ENCODE data around the gene PLCL2.

PLCL2 gene

DNA sequence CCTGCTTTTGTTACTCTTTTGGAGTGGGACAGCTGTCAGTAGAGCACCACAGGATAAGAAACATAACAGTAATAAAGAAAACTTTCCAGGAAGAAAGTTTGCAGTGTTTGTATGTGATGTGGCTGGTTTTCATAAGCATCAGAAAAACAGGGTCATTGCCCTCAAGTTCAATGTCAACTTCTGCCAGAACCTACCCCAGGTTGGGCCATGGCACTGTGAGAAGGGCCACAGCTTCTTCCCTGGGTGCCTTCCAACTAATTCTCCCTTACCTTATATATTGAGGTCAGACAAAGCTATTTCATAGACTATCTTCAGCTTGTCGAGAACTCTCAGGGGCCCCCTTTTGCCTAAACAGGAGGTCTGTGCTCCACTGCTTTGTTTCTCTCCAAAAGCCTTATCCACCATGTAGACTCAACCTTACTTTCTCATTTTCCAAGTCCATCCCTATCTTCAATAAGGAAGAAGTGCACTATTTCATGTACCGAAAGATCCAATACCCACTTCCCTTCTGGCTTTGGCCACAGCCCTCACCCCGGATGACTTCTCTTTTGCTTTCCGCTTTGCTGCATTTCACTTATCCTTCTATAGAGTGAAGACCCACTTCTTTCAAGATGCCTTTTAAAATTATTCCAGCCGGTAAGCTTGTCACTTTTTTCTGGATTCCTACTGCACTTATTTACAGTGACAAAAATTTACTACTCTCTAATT lies 38.2 kb upstream of the PLCL2 start:
- Mint-ChIP-seq H3K27ac (ENCODE audit: low read depth) (peak overlapping the region; percentile 76), H3K36me3 (ENCODE audit: insufficient read depth) (peaks cover 6% of the 10 kb centered on the region), H3K9me3 (no peaks in the 10 kb centered on the region), H3K27me3 (no peaks in the 10 kb centered on the region), H3K4me3 (no peak overlapping the region), H3K4me1 (peaks cover 84% of the 10 kb centered on the region)
- DNase-seq (ENCODE audit: low spot score in 2 of 2) = no peak
- ATAC-seq (replicated peaks; ENCODE audit: extremely low read depth, poor library complexity, severe bottlenecking) = no peak

DNA sequence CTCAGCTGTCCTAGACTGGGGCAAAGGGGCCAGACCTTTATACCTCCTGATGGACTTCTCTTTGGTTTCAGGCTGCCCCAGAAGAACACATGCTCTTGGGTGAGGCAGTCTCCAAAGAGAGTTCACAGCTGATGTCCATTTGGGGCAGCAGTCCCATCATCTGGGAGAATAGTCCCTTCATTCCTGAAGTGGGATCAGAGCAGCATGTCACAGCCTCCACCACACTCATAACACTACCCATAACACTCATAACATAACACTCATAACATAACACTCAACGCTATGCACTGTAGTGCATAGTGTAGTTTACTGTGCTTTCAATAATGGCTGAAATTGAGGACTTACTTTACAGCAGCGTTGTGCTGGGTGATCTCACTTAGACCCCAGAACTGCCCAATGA lies 36.7 kb upstream of the PLCL2 start:
- H3K4me1 Mint-ChIP-seq = peaks cover 70% of the 10 kb centered on the region
- no peak for DNase-seq (ENCODE audit: low spot score in 2 of 2)

GRCh38 chr3:16849229-16849628 lies 35.5 kb upstream of the PLCL2 start:
- Mint-ChIP-seq H3K4me3 (peak overlapping the region; percentile 51), H3K4me1 (peaks cover 57% of the 10 kb centered on the region)

More for the DNA sequence above, 36.7 kb upstream of the PLCL2 start:
- Mint-ChIP-seq H3K27me3 (no peaks in the 10 kb centered on the region), H3K36me3 (ENCODE audit: insufficient read depth) (peaks cover 2% of the 10 kb centered on the region), H3K4me3 (no peak overlapping the region), H3K9me3 (no peaks in the 10 kb centered on the region), H3K27ac (ENCODE audit: low read depth) (no peak overlapping the region)
- no peak for ATAC-seq (replicated peaks; ENCODE audit: extremely low read depth, poor library complexity, severe bottlenecking)

DNA sequence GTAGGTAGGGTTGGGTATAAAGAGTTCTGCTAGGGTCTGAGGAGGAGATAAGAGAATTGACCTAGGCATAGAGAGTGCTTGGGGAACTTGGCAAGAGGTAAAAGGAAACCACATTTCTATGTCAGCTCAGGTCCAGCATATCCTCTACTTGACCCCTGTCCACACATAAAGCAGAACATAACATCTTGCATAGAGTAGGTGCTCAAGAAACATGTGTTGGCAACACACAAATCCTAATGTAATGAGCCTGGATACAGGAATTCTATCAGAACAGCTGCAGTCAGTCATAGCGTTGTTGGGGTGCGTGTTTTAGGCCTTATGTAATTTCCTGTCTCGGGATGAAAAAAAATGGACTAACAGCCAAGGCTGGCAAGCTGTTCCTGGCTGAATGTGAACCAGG lies 35.0 kb upstream of the PLCL2 start:
- H3K4me1 Mint-ChIP-seq = peaks cover 52% of the 10 kb centered on the region
- peaks cover 2% of the 10 kb centered on the region for H3K36me3 Mint-ChIP-seq (ENCODE audit: insufficient read depth)
- ATAC-seq (replicated peaks; ENCODE audit: extremely low read depth, poor library complexity, severe bottlenecking) = peak; percentile 11

More at GRCh38 chr3:16849229-16849628, 35.5 kb upstream of the PLCL2 start:
- Mint-ChIP-seq H3K36me3 (ENCODE audit: insufficient read depth) (peaks cover 2% of the 10 kb centered on the region), H3K27ac (ENCODE audit: low read depth) (peak overlapping the region; percentile 91), H3K27me3 (no peaks in the 10 kb centered on the region), H3K9me3 (no peaks in the 10 kb centered on the region)
- ATAC-seq (replicated peaks; ENCODE audit: extremely low read depth, poor library complexity, severe bottlenecking) (peak; percentile 97), DNase-seq (ENCODE audit: low spot score in 2 of 2) (peak; percentile 31 to 61)

GRCh38 chr3:16855497-16855896 lies 29.3 kb upstream of the PLCL2 start:
- Mint-ChIP-seq H3K9me3 (no peaks in the 10 kb centered on the region), H3K4me3 (no peak overlapping the region), H3K36me3 (ENCODE audit: insufficient read depth) (no peaks in the 10 kb centered on the region), H3K27ac (ENCODE audit: low read depth) (no peak overlapping the region), H3K27me3 (no peaks in the 10 kb centered on the region), H3K4me1 (peaks cover 15% of the 10 kb centered on the region)
- no peak for ATAC-seq (replicated peaks; ENCODE audit: extremely low read depth, poor library complexity, severe bottlenecking)
- no peak for DNase-seq (ENCODE audit: low spot score in 2 of 2)

More for the DNA sequence above, 35.0 kb upstream of the PLCL2 start:
- Mint-ChIP-seq H3K27ac (ENCODE audit: low read depth) (peak overlapping the region; percentile 91), H3K9me3 (no peaks in the 10 kb centered on the region), H3K4me3 (peak overlapping the region; percentile 51), H3K27me3 (no peaks in the 10 kb centered on the region)
- DNase-seq (ENCODE audit: low spot score in 2 of 2) = no peak

GRCh38 chr3:16860234-16860633 lies 24.5 kb upstream of the PLCL2 start:
- no peak for ATAC-seq (replicated peaks; ENCODE audit: extremely low read depth, poor library complexity, severe bottlenecking)
- no peak for DNase-seq (ENCODE audit: low spot score in 2 of 2)
- Mint-ChIP-seq H3K27ac (ENCODE audit: low read depth) (no peak overlapping the region), H3K27me3 (no peaks in the 10 kb centered on the region), H3K36me3 (ENCODE audit: insufficient read depth) (no peaks in the 10 kb centered on the region), H3K4me3 (no peak overlapping the region), H3K9me3 (no peaks in the 10 kb centered on the region), H3K4me1 (peaks cover 6% of the 10 kb centered on the region)

DNA sequence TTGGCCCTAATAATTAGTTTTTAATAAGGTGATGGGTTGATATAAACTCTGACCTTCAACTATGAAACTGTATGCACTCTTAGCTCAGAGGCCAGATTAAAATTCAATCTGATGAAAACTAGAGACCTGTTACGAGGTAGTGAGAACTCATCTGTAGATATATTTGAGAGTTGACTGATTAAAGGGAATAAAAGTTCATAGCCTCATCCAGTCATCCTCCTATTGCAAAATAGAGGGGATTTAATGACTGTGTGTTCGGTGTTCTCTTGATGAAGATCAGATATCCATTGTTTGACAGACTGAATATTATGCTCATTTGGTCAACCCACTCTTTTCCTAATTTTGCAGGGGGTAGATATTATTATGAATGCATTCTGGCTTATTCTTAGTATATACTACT lies 23.3 kb upstream of the PLCL2 start:
- no peak for DNase-seq (ENCODE audit: low spot score in 2 of 2)
- no peak overlapping the region for H3K27ac Mint-ChIP-seq (ENCODE audit: low read depth)
- no peaks in the 10 kb centered on the region for H3K36me3 Mint-ChIP-seq (ENCODE audit: insufficient read depth)
- H3K4me1 Mint-ChIP-seq = peaks cover 11% of the 10 kb centered on the region
- no peak overlapping the region for H3K4me3 Mint-ChIP-seq
- no peaks in the 10 kb centered on the region for H3K27me3 Mint-ChIP-seq
- ATAC-seq (replicated peaks; ENCODE audit: extremely low read depth, poor library complexity, severe bottlenecking) = no peak
- no peaks in the 10 kb centered on the region for H3K9me3 Mint-ChIP-seq

GRCh38 chr3:16864610-16865313 lies 20.0 kb upstream of the PLCL2 start:
- Mint-ChIP-seq H3K4me3 (no peak overlapping the region), H3K27me3 (no peaks in the 10 kb centered on the region), H3K4me1 (peaks cover 14% of the 10 kb centered on the region), H3K36me3 (ENCODE audit: insufficient read depth) (no peaks in the 10 kb centered on the region), H3K9me3 (no peaks in the 10 kb centered on the region), H3K27ac (ENCODE audit: low read depth) (no peak overlapping the region)
- ATAC-seq (replicated peaks; ENCODE audit: extremely low read depth, poor library complexity, severe bottlenecking) = no peak
- DNase-seq (ENCODE audit: low spot score in 2 of 2) = no peak

GRCh38 chr3:16865335-16865734 lies 19.4 kb upstream of the PLCL2 start:
- Mint-ChIP-seq H3K36me3 (ENCODE audit: insufficient read depth) (no peaks in the 10 kb centered on the region), H3K4me3 (no peak overlapping the region), H3K27ac (ENCODE audit: low read depth) (no peak overlapping the region), H3K27me3 (no peaks in the 10 kb centered on the region), H3K9me3 (no peaks in the 10 kb centered on the region), H3K4me1 (peaks cover 14% of the 10 kb centered on the region)
- ATAC-seq (replicated peaks; ENCODE audit: extremely low read depth, poor library complexity, severe bottlenecking) (no peak), DNase-seq (ENCODE audit: low spot score in 2 of 2) (no peak)

DNA sequence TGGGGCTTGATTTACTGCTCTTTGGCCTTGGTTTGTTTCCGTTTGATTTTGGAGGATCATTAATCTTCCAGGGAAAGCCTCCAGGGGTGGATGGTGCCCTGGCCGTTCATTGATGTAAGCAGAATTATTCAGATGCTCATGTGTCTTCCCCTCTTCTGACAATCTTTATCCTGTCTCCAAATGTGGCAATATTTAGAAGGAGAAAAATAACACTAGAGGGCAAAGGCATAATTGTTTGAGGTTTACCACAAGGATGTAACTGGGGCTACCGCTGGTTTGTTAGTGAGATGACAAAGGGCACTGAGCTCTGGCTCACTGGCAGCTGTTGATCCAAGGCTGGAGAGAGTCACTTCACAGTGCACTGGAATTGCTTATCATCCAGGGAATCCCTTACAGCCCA lies 18.2 kb upstream of the PLCL2 start:
- DNase-seq (ENCODE audit: low spot score in 2 of 2) (no peak), ATAC-seq (replicated peaks; ENCODE audit: extremely low read depth, poor library complexity, severe bottlenecking) (no peak)
- H3K4me1 Mint-ChIP-seq = peaks cover 14% of the 10 kb centered on the region
- H3K9me3 Mint-ChIP-seq = no peaks in the 10 kb centered on the region
- no peaks in the 10 kb centered on the region for H3K27me3 Mint-ChIP-seq
- no peak overlapping the region for H3K4me3 Mint-ChIP-seq
- H3K27ac Mint-ChIP-seq (ENCODE audit: low read depth) = no peak overlapping the region
- no peaks in the 10 kb centered on the region for H3K36me3 Mint-ChIP-seq (ENCODE audit: insufficient read depth)

DNA sequence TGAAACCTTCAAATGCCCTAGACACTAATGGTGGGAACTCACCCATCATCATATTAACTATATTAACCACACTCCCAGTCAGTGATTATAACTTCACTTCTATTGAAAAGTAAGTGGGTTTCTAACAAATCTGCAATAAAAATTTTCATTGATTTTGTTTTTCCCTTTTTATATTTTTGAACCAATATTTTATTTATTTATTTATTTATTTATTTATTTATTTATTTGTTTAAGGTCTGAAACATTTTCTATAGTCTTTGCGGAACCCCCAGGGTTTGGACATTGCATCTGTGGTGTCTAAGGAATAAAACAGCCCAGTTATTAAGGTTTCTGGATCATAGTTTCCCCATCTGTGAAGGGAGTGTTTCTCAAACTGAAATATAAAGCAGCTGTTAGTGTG lies 16.2 kb upstream of the PLCL2 start:
- no peak overlapping the region for H3K4me3 Mint-ChIP-seq
- H3K9me3 Mint-ChIP-seq = no peaks in the 10 kb centered on the region
- H3K27ac Mint-ChIP-seq (ENCODE audit: low read depth) = no peak overlapping the region

DNA sequence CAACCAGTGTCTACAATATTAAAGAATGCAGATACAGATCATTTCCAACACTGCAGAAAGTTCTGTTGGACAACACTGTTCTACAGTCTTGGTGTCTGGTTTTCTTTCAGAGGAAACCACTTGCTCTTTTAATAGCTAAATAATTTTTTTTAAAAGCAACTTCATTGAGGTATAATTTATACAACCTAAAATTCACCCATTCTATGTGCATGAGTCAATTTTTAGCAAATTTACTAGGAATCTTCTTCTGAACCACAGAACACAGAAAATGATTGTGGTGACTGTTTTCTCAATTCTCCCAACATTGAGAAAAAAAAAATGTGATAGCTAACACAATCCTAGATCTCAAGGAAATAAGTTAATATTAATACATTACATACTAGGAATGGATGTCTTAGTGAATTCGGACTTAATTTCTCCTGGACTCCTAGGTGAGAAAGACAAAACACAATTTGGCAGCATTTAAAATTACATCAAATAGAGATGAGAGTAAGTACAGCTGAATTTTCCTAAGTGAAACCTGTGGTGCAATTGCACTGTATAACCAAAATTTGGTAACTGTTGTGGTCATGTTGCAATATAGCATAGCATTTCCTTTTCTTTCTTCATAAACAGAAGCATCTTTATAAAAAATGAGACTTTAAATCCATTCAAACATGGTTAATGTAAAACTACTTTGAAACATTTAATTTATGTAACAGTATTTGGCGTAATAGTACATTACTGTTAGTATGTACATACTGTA lies 15.3 kb upstream of the PLCL2 start:
- ATAC-seq (replicated peaks; ENCODE audit: extremely low read depth, poor library complexity, severe bottlenecking) (no peak), DNase-seq (ENCODE audit: low spot score in 2 of 2) (no peak)
- H3K27me3 Mint-ChIP-seq = peaks cover 16% of the 10 kb centered on the region
- no peak overlapping the region for H3K27ac Mint-ChIP-seq (ENCODE audit: low read depth)
- H3K9me3 Mint-ChIP-seq = no peaks in the 10 kb centered on the region
- no peaks in the 10 kb centered on the region for H3K36me3 Mint-ChIP-seq (ENCODE audit: insufficient read depth)
- no peak overlapping the region for H3K4me3 Mint-ChIP-seq
- peaks cover 14% of the 10 kb centered on the region for H3K4me1 Mint-ChIP-seq

More for the DNA sequence above, 16.2 kb upstream of the PLCL2 start:
- no peak for DNase-seq (ENCODE audit: low spot score in 2 of 2)
- Mint-ChIP-seq H3K36me3 (ENCODE audit: insufficient read depth) (no peaks in the 10 kb centered on the region), H3K27me3 (peaks cover 16% of the 10 kb centered on the region), H3K4me1 (peaks cover 14% of the 10 kb centered on the region)
- ATAC-seq (replicated peaks; ENCODE audit: extremely low read depth, poor library complexity, severe bottlenecking) = no peak

All from central memory CD8-positive, alpha-beta T cell (primary cell).